GM10248 (cell line): ENCODE data around the gene APOBEC3B.

ENCODE experiments used
- CTCF ChIA-PET: fragments of 300-600 bp; sonication (Branson Sonifier 250); formaldehyde crosslinking; extraction: SDS; loops from one replicate; lab custom pipeline; 2021; ENCODE audit warnings: antibody characterized with exemption; lab: Yijun Ruan, JAX
- POLR2A ChIA-PET: fragments of 350-650 bp; sonication (Branson Sonifier 250); formaldehyde crosslinking; extraction: SDS; loops from one replicate; lab custom pipeline; 2020; ENCODE audit warnings: antibody characterized with exemption; lab: Yijun Ruan, JAX
- DNase-seq: peaks from one replicate; pipeline ENCODE4 v3.0.0; 2012; ENCODE audit errors: extremely low spot score
- CTCF ChIP-seq: IDR thresholded peaks from 2 replicates; pipeline ENCODE4 v1.5.1; 2012; ENCODE audit warnings: mild to moderate bottlenecking, low read depth; ENCODE audit errors: extremely low read depth, missing control alignments, control extremely low read depth

APOBEC3B gene

GRCh38 chr22:38938221-38938620, 43.9 kb upstream of the APOBEC3B start:
- DNase-seq = no peak
- TF ChIP-seq CTCF = no peak
- CTCF ChIA-PET = interaction anchor here (1.5 kb wide), 1 partner anchor 44 kb away, joined by 3 read pairs; the partner anchor contains the start of gene APOBEC3B
- POLR2A ChIA-PET = no interaction called here

GRCh38 chr22:38938925-38939324, 43.2 kb upstream of the APOBEC3B start:
- CTCF ChIA-PET = interaction anchor here (1.0 to 1.7 kb wide), 5 partner anchors 12 to 70 kb away, joined by 3 to 8 read pairs (median 4); partner anchors contain the start of gene APOBEC3B
- POLR2A ChIA-PET = interaction anchor here (0.5 kb wide), 1 partner anchor 8 kb away, joined by 4 read pairs; no protein-coding TSS in a partner anchor

GRCh38 chr22:38940811-38941384, 41.2 kb upstream of the APOBEC3B start:
- ChIA-PET POLR2A (no interaction called here), CTCF (interaction anchor here (1.0 to 3.2 kb wide), 5 partner anchors 9 to 62 kb away, joined by 3 to 19 read pairs (median 5); no protein-coding TSS in a partner anchor)
- DNase-seq = no peak
- no peak for TF ChIP-seq CTCF

More at GRCh38 chr22:38938925-38939324, 43.2 kb upstream of the APOBEC3B start:
- no peak for DNase-seq
- no peak for TF ChIP-seq CTCF

GRCh38 chr22:38941488-38941987, 40.6 kb upstream of the APOBEC3B start:
- CTCF ChIA-PET = interaction anchor here (1.0 to 3.2 kb wide), 6 partner anchors 9 to 72 kb away, joined by 3 to 19 read pairs (median 5); no protein-coding TSS in a partner anchor
- POLR2A ChIA-PET = no interaction called here
- no peak for TF ChIP-seq CTCF
- peak; percentile 76 for DNase-seq

GRCh38 chr22:38942702-38943101, 39.4 kb upstream of the APOBEC3B start:
- CTCF ChIA-PET = interaction anchor here (1.3 to 3.2 kb wide), 4 partner anchors 8 to 73 kb away, joined by 3 to 19 read pairs (median 6); no protein-coding TSS in a partner anchor
- no peak for TF ChIP-seq CTCF
- no peak for DNase-seq
- POLR2A ChIA-PET = interaction anchor here (0.6 to 0.7 kb wide), 2 partner anchors 376 to 1773 kb away, joined by 3 to 7 read pairs; no protein-coding TSS in a partner anchor

GRCh38 chr22:38943201-38943600, 38.9 kb upstream of the APOBEC3B start:
- CTCF ChIA-PET = interaction anchor here (1.3 to 3.2 kb wide), 4 partner anchors 8 to 73 kb away, joined by 3 to 19 read pairs (median 6); no protein-coding TSS in a partner anchor
- no peak for TF ChIP-seq CTCF
- POLR2A ChIA-PET = interaction anchor here (0.6 to 0.7 kb wide), 2 partner anchors 375 to 1773 kb away, joined by 3 to 7 read pairs; no protein-coding TSS in a partner anchor
- no peak for DNase-seq
